Measurements from ENCODE around the gene ZMAT5. TPM values are rescaled to one million over a fixed set of nuclear protein-coding genes. Genes with fewer than 3 reads are reported as not detected.
A peak's percentile ranks its signal among the peaks of the same experiment; 100 is the strongest.

Gene ZMAT5
- polyA plus RNA-seq, 1 experiment = 16.4 TPM

DNA sequence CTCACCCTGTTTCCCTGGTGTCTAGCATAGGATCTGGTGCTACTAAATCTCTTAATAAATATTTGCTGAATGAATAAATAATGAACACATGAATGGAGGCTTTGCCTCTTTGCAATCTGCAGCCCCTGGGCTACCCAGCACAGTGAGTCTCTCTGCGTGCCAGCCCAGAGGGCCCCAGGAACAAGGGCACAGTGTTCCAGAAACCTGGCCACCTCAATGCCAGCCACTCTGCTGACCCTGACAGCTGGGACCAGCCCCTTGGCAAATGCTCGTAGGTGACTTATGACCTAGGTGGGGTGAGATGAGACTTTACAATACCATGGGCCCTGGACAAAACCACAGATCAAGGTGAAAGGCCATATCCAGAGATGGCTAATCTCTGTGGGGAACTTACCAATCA, 32.0 kb upstream of the ZMAT5 start:
- no peak overlapping the region for H3K4me3 ChIP-seq (ENCODE audit: low read depth, low read length)
- peak overlapping the region; percentile 77 for H3K27ac ChIP-seq (ENCODE audit: low read depth, low read length)
- no peak for DNase-seq (ENCODE audit: low read depth, low spot score)
- TF ChIP-seq, protein P1, sequence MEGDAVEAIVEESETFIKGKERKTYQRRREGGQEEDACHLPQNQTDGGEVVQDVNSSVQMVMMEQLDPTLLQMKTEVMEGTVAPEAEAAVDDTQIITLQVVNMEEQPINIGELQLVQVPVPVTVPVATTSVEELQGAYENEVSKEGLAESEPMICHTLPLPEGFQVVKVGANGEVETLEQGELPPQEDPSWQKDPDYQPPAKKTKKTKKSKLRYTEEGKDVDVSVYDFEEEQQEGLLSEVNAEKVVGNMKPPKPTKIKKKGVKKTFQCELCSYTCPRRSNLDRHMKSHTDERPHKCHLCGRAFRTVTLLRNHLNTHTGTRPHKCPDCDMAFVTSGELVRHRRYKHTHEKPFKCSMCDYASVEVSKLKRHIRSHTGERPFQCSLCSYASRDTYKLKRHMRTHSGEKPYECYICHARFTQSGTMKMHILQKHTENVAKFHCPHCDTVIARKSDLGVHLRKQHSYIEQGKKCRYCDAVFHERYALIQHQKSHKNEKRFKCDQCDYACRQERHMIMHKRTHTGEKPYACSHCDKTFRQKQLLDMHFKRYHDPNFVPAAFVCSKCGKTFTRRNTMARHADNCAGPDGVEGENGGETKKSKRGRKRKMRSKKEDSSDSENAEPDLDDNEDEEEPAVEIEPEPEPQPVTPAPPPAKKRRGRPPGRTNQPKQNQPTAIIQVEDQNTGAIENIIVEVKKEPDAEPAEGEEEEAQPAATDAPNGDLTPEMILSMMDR (IDR thresholded peaks at IDR 0.05; ENCODE audit: low read depth, low read length) = no peak
- H3K27me3 ChIP-seq (ENCODE audit: control insufficient read depth, insufficient read depth, low read length) = no peaks in the 10 kb centered on the region
- H3K9me3 ChIP-seq (ENCODE audit: control insufficient read depth, insufficient read depth, low read length) = no peaks in the 10 kb centered on the region
- ChIA-PET CTCF (interaction anchor here (1.1 to 2.5 kb wide), 4 partner anchors 10 to 214 kb away, joined by 3 to 14 read pairs (median 4); no protein-coding TSS in a partner anchor), POLR2A (interaction anchor here (0.9 to 1.4 kb wide), 2 partner anchors 17 to 32 kb away, joined by 4 to 5 read pairs; partner anchors contain the start of genes UQCR10 and ZMAT5)

DNA sequence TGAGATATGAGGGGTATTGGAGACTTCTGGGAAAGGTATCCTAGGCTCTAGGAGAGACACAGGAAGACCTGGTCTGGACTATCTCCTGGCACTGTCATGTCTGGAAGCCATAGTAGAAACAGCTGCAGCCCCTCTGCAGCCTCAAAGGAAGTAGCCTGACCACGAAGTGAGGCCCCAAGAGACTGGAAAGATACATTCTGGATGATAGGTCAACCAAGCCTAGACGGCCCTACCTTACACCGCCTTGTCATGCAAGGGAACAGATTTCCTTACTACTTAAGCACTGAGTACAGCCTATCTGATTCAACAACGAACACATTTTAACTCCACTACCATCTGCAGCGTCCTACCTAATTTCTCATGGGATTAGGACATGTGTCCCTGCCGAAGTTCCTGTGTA, 31.5 kb upstream of the ZMAT5 start:
- POLR2A ChIA-PET = no interaction called here
- DNase-seq (ENCODE audit: low read depth, low spot score) = no peak

DNA sequence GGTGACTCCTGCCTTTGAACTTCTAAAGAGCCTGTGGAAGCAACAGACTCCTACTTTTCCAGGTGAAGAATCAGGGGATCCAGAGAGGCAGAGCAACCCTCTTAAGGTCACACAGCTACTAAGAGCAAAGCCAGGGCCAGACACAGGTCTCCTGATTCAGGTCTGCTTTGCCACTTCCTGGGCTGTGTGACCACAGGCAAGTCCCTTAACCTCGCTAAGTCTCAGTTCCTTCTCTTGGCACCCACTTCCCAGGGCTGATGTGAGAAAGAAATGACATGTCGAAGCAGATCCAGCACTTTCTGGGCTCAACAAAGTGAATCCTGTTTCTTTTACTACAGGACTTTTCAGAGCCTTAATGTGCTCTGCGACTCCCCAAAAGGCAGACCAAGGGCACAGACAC, 30.5 kb upstream of the ZMAT5 start:
- POLR2A ChIA-PET = no interaction called here
- Histone ChIP-seq H3K9me3 (ENCODE audit: control insufficient read depth, insufficient read depth, low read length) (no peaks in the 10 kb centered on the region; the same call in 1 of the 2 replicates), H3K27ac (ENCODE audit: low read depth, low read length) (no peak overlapping the region), H3K27me3 (ENCODE audit: control insufficient read depth, insufficient read depth, low read length) (no peaks in the 10 kb centered on the region), H3K4me3 (ENCODE audit: low read depth, low read length) (no peak overlapping the region)
- CTCF ChIA-PET = no interaction called here
- DNase-seq (ENCODE audit: low read depth, low spot score) = no peak
- TF ChIP-seq, protein P1 (IDR thresholded peaks at IDR 0.05; ENCODE audit: low read depth, low read length) = no peak

More for the DNA sequence above, 31.5 kb upstream of the ZMAT5 start:
- CTCF ChIA-PET = interaction anchor here (2.5 kb wide), 1 partner anchor 207 kb away, joined by 14 read pairs; no protein-coding TSS in a partner anchor
- Histone ChIP-seq H3K4me3 (ENCODE audit: low read depth, low read length) (no peak overlapping the region), H3K9me3 (ENCODE audit: control insufficient read depth, insufficient read depth, low read length) (no peaks in the 10 kb centered on the region; the same call in 1 of the 2 replicates), H3K27ac (ENCODE audit: low read depth, low read length) (peak overlapping the region; percentile 77), H3K27me3 (ENCODE audit: control insufficient read depth, insufficient read depth, low read length) (no peaks in the 10 kb centered on the region)
- TF ChIP-seq, protein P1 (IDR thresholded peaks at IDR 0.05; ENCODE audit: low read depth, low read length) = no peak

DNA sequence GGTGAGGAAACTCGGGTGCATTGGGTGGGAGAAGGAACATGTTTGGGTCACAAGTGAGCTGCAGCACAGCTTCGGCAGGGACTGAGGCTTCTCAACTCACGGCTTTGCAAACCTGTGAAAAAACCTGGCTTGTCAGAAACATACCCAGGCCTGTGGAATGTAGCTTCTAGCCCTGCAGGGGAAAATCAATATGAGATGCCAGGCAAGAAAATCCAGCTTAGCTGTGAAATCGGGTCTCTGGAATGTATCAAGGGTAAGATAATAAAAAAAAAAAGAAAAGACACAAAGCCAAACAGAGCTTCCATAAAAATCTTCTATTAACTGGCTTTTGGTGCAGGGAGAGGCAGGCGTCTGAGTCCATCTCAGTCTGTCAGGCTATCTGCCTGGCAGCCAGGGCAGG, 28.9 kb upstream of the ZMAT5 start:
- Histone ChIP-seq H3K27ac (ENCODE audit: low read depth, low read length) (peak overlapping the region; percentile 11), H3K4me3 (ENCODE audit: low read depth, low read length) (no peak overlapping the region), H3K27me3 (ENCODE audit: control insufficient read depth, insufficient read depth, low read length) (no peaks in the 10 kb centered on the region), H3K9me3 (ENCODE audit: control insufficient read depth, insufficient read depth, low read length) (no peaks in the 10 kb centered on the region; the same call in 1 of the 2 replicates)
- ChIA-PET POLR2A (no interaction called here), CTCF (interaction anchor here (0.8 kb wide), 1 partner anchor 210 kb away, joined by 3 read pairs; no protein-coding TSS in a partner anchor)
- DNase-seq (ENCODE audit: low read depth, low spot score) = no peak
- TF ChIP-seq, protein P1 (IDR thresholded peaks at IDR 0.05; ENCODE audit: low read depth, low read length) = no peak

DNA sequence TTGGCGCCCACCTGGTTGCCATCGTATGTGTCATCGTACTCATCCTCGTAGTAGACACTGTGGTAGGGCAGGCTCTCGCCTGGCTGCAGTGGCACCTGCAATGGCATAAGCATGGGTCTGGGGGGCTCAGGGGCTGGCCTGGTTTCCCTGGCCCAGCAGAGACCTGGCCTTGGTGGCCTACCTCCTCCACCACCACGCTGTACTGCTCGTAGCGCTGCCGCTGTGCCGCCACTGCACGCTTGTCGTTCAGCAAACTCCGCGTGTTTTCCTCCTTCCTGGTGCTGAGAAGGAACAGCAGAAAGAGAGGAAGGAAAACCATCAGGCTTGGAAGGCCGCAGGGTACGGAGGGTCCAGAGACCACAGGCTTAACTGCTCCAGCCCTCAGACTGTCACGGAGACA, 26.6 kb upstream of the ZMAT5 start:
- TF ChIP-seq, protein P1 (IDR thresholded peaks at IDR 0.05; ENCODE audit: low read depth, low read length) = no peak
- ChIA-PET POLR2A (no interaction called here), CTCF (no interaction called here)
- no peaks in the 10 kb centered on the region; the same call in 1 of the 2 replicates for H3K9me3 ChIP-seq (ENCODE audit: control insufficient read depth, insufficient read depth, low read length)
- no peaks in the 10 kb centered on the region for H3K27me3 ChIP-seq (ENCODE audit: control insufficient read depth, insufficient read depth, low read length)
- no peak overlapping the region for H3K4me3 ChIP-seq (ENCODE audit: low read depth, low read length)
- no peak for DNase-seq (ENCODE audit: low read depth, low spot score)
- H3K27ac ChIP-seq (ENCODE audit: low read depth, low read length) = no peak overlapping the region
